ENCODE results near the gene PCDH1. TPM values are rescaled to one million over a fixed set of nuclear protein-coding genes. Genes with fewer than 3 reads are reported as not detected.

PCDH1 gene
- total RNA-seq, 1 donor from 2014 or later = not detected

DNA sequence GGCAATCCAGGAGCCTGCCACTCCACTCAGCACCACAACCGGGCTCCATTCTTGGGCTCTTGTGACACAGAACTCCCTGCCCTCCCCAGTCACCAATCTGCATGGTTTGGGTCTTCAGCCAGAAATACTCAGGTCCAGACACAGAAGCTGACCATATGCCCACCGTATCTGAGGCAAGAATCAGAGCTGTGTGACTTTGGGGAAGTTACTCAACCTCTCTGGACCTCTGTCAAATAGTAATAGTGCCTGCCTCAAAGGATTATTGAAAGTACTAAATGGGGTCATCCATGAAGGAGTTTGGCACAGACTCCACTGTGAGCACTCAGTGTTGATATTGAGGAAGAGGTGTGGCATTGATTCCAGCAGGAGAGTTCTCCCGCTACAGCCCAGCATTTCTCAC is 67.5 kb downstream of the PCDH1 start:
- DNase-seq (ENCODE audit: low spot score) = no peak
- H3K27ac Mint-ChIP-seq = no peak overlapping the region
- H3K4me3 Mint-ChIP-seq = no peak overlapping the region
- no peaks in the 10 kb centered on the region for H3K4me1 Mint-ChIP-seq (ENCODE audit: low read depth)
- intact Hi-C loops (cut with micrococcal nuclease) = no loop called here
- no peaks in the 10 kb centered on the region for H3K9me3 Mint-ChIP-seq
- peaks cover 65% of the 10 kb centered on the region for H3K27me3 Mint-ChIP-seq (ENCODE audit: insufficient read depth)
- H3K36me3 Mint-ChIP-seq (ENCODE audit: low read depth) = no peaks in the 10 kb centered on the region

DNA sequence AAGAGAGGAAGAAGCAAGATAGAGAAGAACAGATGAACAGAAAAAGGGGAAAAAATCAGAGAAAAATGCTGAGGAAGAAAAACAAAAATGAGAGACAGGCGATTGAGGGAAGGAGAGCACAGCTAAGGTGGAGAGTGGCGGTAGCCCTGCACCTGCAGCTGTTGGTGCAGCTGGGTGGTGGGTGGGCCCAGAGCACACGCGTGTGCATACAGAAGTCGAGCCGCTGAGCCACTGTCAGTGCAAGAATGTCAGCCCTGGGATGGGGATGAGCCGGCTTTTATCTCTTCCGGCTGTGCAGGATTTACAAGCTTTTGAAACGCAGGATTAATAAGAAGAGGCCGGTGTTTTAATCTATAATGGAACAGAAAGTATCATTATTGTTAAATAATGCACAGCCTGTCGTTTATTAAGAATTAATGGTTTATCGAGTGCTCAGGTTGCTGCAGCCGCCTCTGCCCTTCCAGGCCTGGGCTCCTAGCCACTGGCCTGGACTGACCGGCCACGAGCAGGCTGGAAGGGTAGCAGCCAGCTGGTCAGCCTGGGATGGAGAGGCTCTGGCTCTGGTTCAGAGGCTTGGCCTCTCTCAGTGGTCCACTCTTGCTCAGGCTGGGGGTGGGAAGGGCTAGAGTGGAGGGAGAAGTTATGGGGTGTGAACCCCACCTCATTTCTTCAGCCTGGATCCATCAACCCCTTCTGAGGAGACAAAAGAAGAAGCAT is 68.7 kb downstream of the PCDH1 start:
- Mint-ChIP-seq H3K36me3 (ENCODE audit: low read depth) (no peaks in the 10 kb centered on the region), H3K9me3 (no peaks in the 10 kb centered on the region), H3K27me3 (ENCODE audit: insufficient read depth) (peaks cover 75% of the 10 kb centered on the region), H3K4me3 (no peak overlapping the region), H3K4me1 (ENCODE audit: low read depth) (no peaks in the 10 kb centered on the region), H3K27ac (no peak overlapping the region)
- intact Hi-C loops (cut with micrococcal nuclease) = no loop called here
- DNase-seq (ENCODE audit: low spot score) = no peak

DNA sequence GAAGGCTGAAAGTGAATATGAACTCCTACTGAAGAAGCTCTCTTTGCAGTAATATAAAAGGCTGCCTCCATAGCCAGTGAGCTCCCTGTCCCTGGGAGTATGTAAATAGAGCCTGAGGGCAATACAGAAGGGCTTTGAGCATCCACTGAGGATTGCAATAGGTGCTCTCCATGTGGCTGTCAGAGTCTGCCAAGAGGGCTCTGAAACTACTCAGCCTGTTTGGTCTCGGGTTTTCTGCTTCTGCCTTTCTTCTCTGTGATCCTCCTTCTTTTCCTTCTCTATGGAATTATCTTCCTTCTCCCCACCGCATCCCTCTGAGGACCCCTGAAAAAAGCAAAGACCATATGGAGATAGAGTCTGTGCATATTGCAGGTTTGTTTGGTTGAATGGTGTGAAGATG is 69.4 kb downstream of the PCDH1 start:
- peaks cover 75% of the 10 kb centered on the region for H3K27me3 Mint-ChIP-seq (ENCODE audit: insufficient read depth)
- no peak overlapping the region for H3K4me3 Mint-ChIP-seq
- no peak for DNase-seq (ENCODE audit: low spot score)
- no peak overlapping the region for H3K27ac Mint-ChIP-seq
- no peaks in the 10 kb centered on the region for H3K9me3 Mint-ChIP-seq
- H3K4me1 Mint-ChIP-seq (ENCODE audit: low read depth) = no peaks in the 10 kb centered on the region
- intact Hi-C loops (cut with micrococcal nuclease) = no loop called here
- H3K36me3 Mint-ChIP-seq (ENCODE audit: low read depth) = no peaks in the 10 kb centered on the region

GRCh38 chr5:141807732-141808131 is 70.5 kb downstream of the PCDH1 start:
- Mint-ChIP-seq H3K9me3 (no peaks in the 10 kb centered on the region), H3K27ac (no peak overlapping the region), H3K36me3 (ENCODE audit: low read depth) (no peaks in the 10 kb centered on the region), H3K4me3 (no peak overlapping the region), H3K4me1 (ENCODE audit: low read depth) (no peaks in the 10 kb centered on the region), H3K27me3 (ENCODE audit: insufficient read depth) (peaks cover 65% of the 10 kb centered on the region)
- intact Hi-C loops (cut with micrococcal nuclease) = no loop called here
- DNase-seq (ENCODE audit: low spot score) = no peak

DNA sequence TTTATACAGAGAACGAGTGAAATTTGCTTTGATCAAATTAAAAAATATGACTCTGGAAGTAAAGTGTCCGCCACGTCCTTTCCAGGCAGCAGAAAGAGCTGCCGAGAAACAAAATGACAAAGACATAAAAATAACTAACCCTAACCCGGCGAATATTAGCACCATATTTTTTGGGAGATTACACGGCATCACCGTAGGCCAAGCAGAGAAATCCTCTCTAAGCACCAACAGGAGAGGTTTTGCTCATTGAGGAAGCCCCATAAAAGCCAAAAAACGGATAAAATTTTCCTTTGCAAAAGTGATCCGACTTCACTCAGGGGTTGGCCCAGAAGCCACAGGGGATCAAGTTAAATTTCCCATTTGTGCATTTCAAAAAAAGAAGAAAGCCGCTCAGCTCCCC is 70.9 kb downstream of the PCDH1 start:
- Mint-ChIP-seq H3K4me1 (ENCODE audit: low read depth) (no peaks in the 10 kb centered on the region), H3K27me3 (ENCODE audit: insufficient read depth) (peaks cover 61% of the 10 kb centered on the region), H3K27ac (no peak overlapping the region), H3K4me3 (no peak overlapping the region), H3K9me3 (no peaks in the 10 kb centered on the region), H3K36me3 (ENCODE audit: low read depth) (no peaks in the 10 kb centered on the region)
- intact Hi-C loops (cut with micrococcal nuclease) = no loop called here
- DNase-seq (ENCODE audit: low spot score) = no peak

- H3K36me3 Mint-ChIP-seq (ENCODE audit: low read depth) = no peaks in the 10 kb centered on the region
- H3K27ac Mint-ChIP-seq = no peak overlapping the region
- H3K27me3 Mint-ChIP-seq (ENCODE audit: insufficient read depth) = peaks cover 56% of the 10 kb centered on the region
- no peak overlapping the region for H3K4me3 Mint-ChIP-seq
- intact Hi-C loops (cut with micrococcal nuclease) = no loop called here
- DNase-seq (ENCODE audit: low spot score) = no peak
- H3K4me1 Mint-ChIP-seq (ENCODE audit: low read depth) = no peaks in the 10 kb centered on the region
- no peaks in the 10 kb centered on the region for H3K9me3 Mint-ChIP-seq
Measured at GRCh38 chr5:141806626-141807025, 71.6 kb downstream of the PCDH1 start.

DNA sequence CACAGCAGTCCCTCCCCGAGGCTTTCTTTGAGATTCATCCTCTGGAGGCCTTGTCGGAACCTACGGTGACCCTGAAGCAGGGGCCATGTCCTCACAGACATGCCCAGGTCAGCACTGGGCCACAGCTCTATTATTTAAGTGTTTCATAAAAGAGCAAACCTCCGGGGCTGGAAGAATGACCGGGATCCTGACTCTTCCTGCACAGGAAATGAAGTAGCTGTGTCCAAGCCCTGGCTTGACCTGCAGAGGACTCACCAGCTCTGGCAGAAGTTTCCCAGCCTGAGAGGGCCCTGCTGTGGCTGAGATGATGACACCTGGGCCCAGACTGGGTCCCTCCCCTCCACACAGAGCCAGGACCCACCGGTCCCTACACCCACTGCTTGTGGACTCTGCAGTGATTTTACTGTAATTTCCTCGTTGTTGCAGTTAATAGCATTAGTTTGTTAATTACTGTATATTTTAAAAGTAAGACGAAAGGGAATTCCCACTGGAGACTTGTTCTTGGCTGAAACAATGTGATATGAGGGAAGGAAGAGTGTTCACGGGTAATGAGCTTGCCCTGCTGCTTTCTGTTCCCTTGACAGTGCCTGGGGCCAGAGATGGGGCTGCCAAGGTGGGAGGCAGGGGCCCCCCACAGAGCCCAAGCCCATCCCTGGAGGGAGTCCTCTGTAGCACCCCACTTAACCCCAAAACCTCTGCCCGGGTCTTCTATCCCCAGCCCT is 72.2 kb downstream of the PCDH1 start:
- H3K9me3 Mint-ChIP-seq = no peaks in the 10 kb centered on the region
- H3K36me3 Mint-ChIP-seq (ENCODE audit: low read depth) = no peaks in the 10 kb centered on the region
- H3K27me3 Mint-ChIP-seq (ENCODE audit: insufficient read depth) = peaks cover 51% of the 10 kb centered on the region
- no peak overlapping the region for H3K4me3 Mint-ChIP-seq
- H3K4me1 Mint-ChIP-seq (ENCODE audit: low read depth) = no peaks in the 10 kb centered on the region
- no peak overlapping the region for H3K27ac Mint-ChIP-seq
- DNase-seq (ENCODE audit: low spot score) = no peak
- intact Hi-C loops (cut with micrococcal nuclease) = no loop called here

GRCh38 chr5:141804475-141804874 is 73.7 kb downstream of the PCDH1 start:
- no peak for DNase-seq (ENCODE audit: low spot score)
- Mint-ChIP-seq H3K36me3 (ENCODE audit: low read depth) (no peaks in the 10 kb centered on the region), H3K4me3 (no peak overlapping the region), H3K9me3 (no peaks in the 10 kb centered on the region), H3K4me1 (ENCODE audit: low read depth) (no peaks in the 10 kb centered on the region), H3K27ac (no peak overlapping the region), H3K27me3 (ENCODE audit: insufficient read depth) (peaks cover 46% of the 10 kb centered on the region)
- intact Hi-C loops (cut with micrococcal nuclease) = loop anchor here (5.0 kb wide), 1 partner anchor 1788 kb away; no protein-coding TSS in a partner anchor

Other genes starting within 250 kb of the PCDH1 start
- 83.1 and 87.2 TPM in 2 replicates for gene HDAC3, start 241.6 kb downstream of the PCDH1 start, total RNA-seq
- gene RELL2, start 241.4 kb downstream of the PCDH1 start, total RNA-seq = 19.3 and 19.5 TPM in 2 replicates
- gene FCHSD1, start 227.0 kb downstream of the PCDH1 start, total RNA-seq = 37.0 and 37.1 TPM in 2 replicates
- 7.1 and 7.2 TPM in 2 replicates for gene ARAP3, start 196.2 kb downstream of the PCDH1 start, total RNA-seq
- gene DELE1, start 45.5 kb upstream of the PCDH1 start, total RNA-seq = 68.4 and 81.5 TPM in 2 replicates
- gene PCDH12, start 79.8 kb upstream of the PCDH1 start, total RNA-seq = 2.2 TPM in 2 replicates
- gene RNF14, start 90.7 kb upstream of the PCDH1 start, total RNA-seq = 26.4 and 28.7 TPM in 2 replicates
- 87.5 and 88.4 TPM in 2 replicates for gene GNPDA1, start 134.6 kb upstream of the PCDH1 start, total RNA-seq
- 119 and 129 TPM in 2 replicates for gene NDFIP1, start 230.4 kb upstream of the PCDH1 start, total RNA-seq